Activated T-cell treated with anti-CD3 and anti-CD28 coated beads, Interleukin-2, amount 50 U/mL, for 4 hours (primary cell): ENCODE results near the gene SNRPD3. TPM values are rescaled to one million over a fixed set of nuclear protein-coding genes. Genes with fewer than 3 reads are reported as not detected.
"Not testable (repeated sequence)": the region's sequence is repeated elsewhere in the genome, so short reads cannot be mapped to it uniquely, and the experiment has no call there.

Source experiments
- ATAC-seq, 2 donors: fragments of 200-7000 bp; cut with Tn5 transposase; one replicate each; pipeline ENCODE4 v1.10.0; 2021
- DNase-seq: peaks from one replicate; pipeline ENCODE4 v3.0.0-alpha.2; 2020
- H3K27me3 Mint-ChIP-seq: one replicate; pipeline ENCODE4 v1.8.0; 2021; ENCODE audit warnings: low read depth, mixed read lengths
- H3K36me3 Mint-ChIP-seq: one replicate; pipeline ENCODE4 v1.8.0; 2022; ENCODE audit warnings: mixed read lengths; ENCODE audit not compliant: insufficient read depth
- H3K4me1 Mint-ChIP-seq: one replicate; pipeline ENCODE4 v1.8.0; 2021; ENCODE audit warnings: low read depth, mixed read lengths
- H3K4me3 Mint-ChIP-seq: one replicate; pipeline ENCODE4 v1.8.0; 2021; ENCODE audit warnings: mild to moderate bottlenecking, moderate library complexity, mixed read lengths
- H3K9me3 Mint-ChIP-seq: one replicate; pipeline ENCODE4 v1.8.0; 2021; ENCODE audit warnings: mixed read lengths
- total RNA-seq, 3 donors: library from RNA; stranded (reverse); gene quantifications; one replicate each; pipeline ENCODE4 v1.2.1, GENCODE V29; 2021

Gene SNRPD3
- total RNA-seq, 3 donors from 2014 or later, result 182 to 212 (median 210) TPM

DNA sequence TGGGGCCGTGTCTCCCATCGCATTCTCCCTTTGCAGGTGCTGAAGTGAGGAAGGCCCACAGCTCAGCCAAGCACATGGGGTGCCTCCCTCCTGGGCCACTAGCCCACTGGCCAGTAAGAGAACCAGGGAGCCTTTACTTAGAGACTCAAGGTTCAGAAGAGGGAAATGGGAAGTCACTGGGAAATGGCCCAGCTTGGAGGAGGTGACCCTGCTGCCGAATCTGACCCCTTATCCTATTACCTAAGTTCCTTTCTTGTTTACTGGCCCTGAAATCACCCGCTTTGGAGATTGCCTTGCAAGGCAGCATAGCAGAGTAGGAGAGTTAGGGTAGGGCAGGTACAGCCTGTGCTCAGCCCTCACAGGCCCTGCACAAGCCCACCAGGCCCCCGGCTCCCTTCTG is 36.3 kb upstream of the SNRPD3 start:
- H3K4me1 Mint-ChIP-seq, result peaks cover 2% of the 10 kb centered on the region
- no peaks in the 10 kb centered on the region for H3K27me3 Mint-ChIP-seq
- H3K4me3 Mint-ChIP-seq, result no peak overlapping the region
- H3K9me3 Mint-ChIP-seq, result no peaks in the 10 kb centered on the region
- H3K36me3 Mint-ChIP-seq, result no peaks in the 10 kb centered on the region
- no peak for DNase-seq
- no peak for ATAC-seq

DNA sequence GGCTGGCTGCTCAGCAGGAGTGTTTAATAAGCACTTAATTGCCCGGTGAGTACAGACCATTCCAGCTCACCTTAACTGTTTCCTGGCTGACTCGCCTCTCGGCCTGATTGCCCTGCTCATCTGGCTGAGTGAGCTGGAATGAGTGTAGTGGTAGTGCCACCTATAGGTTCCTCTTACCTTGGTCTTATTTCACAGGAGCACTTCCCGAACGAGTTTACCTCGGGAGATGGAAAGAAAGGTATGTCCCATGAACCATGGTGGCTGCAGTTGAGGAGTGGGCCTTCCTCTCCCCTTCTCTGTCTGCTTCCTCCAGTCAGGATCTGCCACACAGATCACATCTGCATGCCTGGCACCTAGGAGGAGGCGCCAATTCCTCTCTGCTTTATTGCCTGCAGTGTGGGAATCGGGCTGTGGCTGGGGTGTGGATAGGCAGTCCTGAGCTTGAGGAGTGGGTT is 34.0 kb upstream of the SNRPD3 start:
- Mint-ChIP-seq H3K9me3 (no peaks in the 10 kb centered on the region), H3K4me3 (no peak overlapping the region), H3K27me3 (no peaks in the 10 kb centered on the region), H3K36me3 (no peaks in the 10 kb centered on the region), H3K4me1 (peaks cover 8% of the 10 kb centered on the region)
- ATAC-seq, result peak; percentile 57 to 64
- peak; percentile 14 for DNase-seq

GRCh38 chr22:24523873-24524272 is 31.9 kb upstream of the SNRPD3 start:
- no peak for ATAC-seq
- peaks cover 8% of the 10 kb centered on the region for H3K4me1 Mint-ChIP-seq
- DNase-seq, result no peak
- H3K9me3 Mint-ChIP-seq, result no peaks in the 10 kb centered on the region
- no peak overlapping the region for H3K4me3 Mint-ChIP-seq
- no peaks in the 10 kb centered on the region for H3K27me3 Mint-ChIP-seq
- H3K36me3 Mint-ChIP-seq, result no peaks in the 10 kb centered on the region

DNA sequence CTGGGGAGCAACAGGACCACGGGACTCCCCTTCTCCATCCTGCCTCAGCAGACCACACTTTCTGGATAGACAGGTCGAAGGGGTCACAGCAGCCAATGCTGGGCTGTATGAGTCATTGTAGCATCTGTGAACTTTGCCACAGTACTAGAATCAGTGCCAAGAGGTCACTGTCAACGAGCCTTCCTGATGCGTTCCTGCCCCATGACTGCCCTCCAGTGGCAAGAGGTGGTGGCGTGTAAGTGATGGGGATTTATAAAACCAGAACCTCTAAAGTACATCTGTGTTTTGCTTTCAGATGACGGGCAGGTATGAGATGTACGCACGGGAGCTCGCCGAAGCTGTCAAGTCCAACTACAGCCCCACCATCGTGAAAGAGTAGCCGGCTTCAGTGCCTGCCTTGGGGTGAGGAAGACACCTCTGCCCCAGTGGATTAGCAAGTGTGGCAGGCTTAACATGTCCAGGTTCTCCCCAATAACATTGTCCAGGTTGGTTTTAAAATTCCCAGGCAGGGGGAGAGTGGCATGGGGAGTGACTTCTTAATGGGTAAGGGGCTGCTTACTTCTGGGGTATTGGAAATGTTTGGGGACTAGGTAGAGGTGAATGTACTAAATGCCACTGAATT is 30.3 kb upstream of the SNRPD3 start:
- H3K4me3 Mint-ChIP-seq, result no peak overlapping the region
- no peaks in the 10 kb centered on the region for H3K27me3 Mint-ChIP-seq
- H3K4me1 Mint-ChIP-seq, result peaks cover 8% of the 10 kb centered on the region
- no peaks in the 10 kb centered on the region for H3K36me3 Mint-ChIP-seq
- no peaks in the 10 kb centered on the region for H3K9me3 Mint-ChIP-seq
- DNase-seq (peak; percentile 74), ATAC-seq (peak; percentile 91 to 93)

DNA sequence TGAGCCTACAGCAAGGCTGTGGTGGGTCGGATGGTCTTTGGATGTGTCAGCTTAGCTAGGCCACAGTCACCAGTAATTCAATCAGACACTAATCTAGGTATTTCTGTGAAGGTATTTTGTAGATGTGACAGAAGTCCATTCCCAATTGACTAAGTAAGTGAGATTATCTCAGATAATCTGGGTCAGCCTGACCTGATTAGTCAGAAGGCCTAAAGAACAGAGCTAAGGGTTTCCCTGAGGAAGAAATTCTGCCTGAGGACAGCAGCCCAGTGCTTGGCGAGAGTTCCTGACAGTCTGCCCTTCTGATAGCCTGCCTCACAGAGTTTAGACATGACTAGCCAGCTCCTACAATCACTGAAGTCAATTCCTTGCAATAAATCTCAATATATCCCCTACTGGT is 29.6 kb upstream of the SNRPD3 start:
- H3K9me3 Mint-ChIP-seq, result no peaks in the 10 kb centered on the region
- no peaks in the 10 kb centered on the region for H3K27me3 Mint-ChIP-seq
- DNase-seq, result no peak
- peaks cover 8% of the 10 kb centered on the region for H3K4me1 Mint-ChIP-seq
- no peak for ATAC-seq
- no peaks in the 10 kb centered on the region for H3K36me3 Mint-ChIP-seq
- no peak overlapping the region for H3K4me3 Mint-ChIP-seq

- DNase-seq, result no peak
- H3K4me3 Mint-ChIP-seq, result no peak overlapping the region
- ATAC-seq, result no peak
- H3K9me3 Mint-ChIP-seq, result no peaks in the 10 kb centered on the region
- no peaks in the 10 kb centered on the region for H3K36me3 Mint-ChIP-seq
- H3K4me1 Mint-ChIP-seq, result peaks cover 5% of the 10 kb centered on the region
- H3K27me3 Mint-ChIP-seq, result no peaks in the 10 kb centered on the region
Observed at GRCh38 chr22:24529898-24530297, 25.9 kb upstream of the SNRPD3 start.

- ATAC-seq, H3K27me3 Mint-ChIP-seq, H3K4me3 Mint-ChIP-seq, H3K4me1 Mint-ChIP-seq, DNase-seq, H3K36me3 Mint-ChIP-seq, H3K9me3 Mint-ChIP-seq: not testable (repeated sequence)
Observed at GRCh38 chr22:24530968-24531367, 24.8 kb upstream of the SNRPD3 start.

DNA sequence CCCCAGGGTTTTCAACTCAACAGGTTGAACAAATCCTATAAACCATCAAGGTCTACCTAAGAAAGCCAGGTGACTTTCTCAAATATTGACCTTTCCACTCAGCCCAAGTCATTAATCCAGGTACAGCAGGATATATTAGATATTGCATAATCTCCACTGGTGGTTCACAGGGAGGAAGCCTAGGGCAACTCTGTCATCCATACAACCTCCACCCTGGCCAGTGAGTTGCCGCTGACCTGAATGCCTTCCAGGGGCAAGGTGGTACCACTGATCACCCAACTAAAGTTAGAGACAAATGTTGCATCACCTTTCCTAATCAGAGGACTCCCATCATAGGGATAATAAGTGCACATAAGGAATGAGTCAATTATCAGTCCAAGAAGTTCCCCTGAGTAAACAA is 23.7 kb upstream of the SNRPD3 start:
- ATAC-seq (no peak), DNase-seq (no peak)
- Mint-ChIP-seq H3K9me3 (no peaks in the 10 kb centered on the region), H3K36me3 (peaks cover 2% of the 10 kb centered on the region), H3K27me3 (no peaks in the 10 kb centered on the region), H3K4me3 (no peak overlapping the region), H3K4me1 (no peaks in the 10 kb centered on the region)

- Mint-ChIP-seq H3K9me3 (no peaks in the 10 kb centered on the region), H3K4me3 (no peak overlapping the region), H3K4me1 (no peaks in the 10 kb centered on the region), H3K27me3 (no peaks in the 10 kb centered on the region), H3K36me3 (peaks cover 5% of the 10 kb centered on the region)
- DNase-seq, result no peak
- no peak for ATAC-seq
Observed at GRCh38 chr22:24535348-24535747, 20.5 kb upstream of the SNRPD3 start.

- Mint-ChIP-seq H3K36me3 (peaks cover 7% of the 10 kb centered on the region), H3K27me3 (no peaks in the 10 kb centered on the region), H3K9me3 (no peaks in the 10 kb centered on the region), H3K4me3 (no peak overlapping the region), H3K4me1 (no peaks in the 10 kb centered on the region)
- ATAC-seq, result no peak
- no peak for DNase-seq
Observed at GRCh38 chr22:24536089-24536488, 19.7 kb upstream of the SNRPD3 start.

- H3K36me3 Mint-ChIP-seq, result peaks cover 11% of the 10 kb centered on the region
- H3K27me3 Mint-ChIP-seq, result no peaks in the 10 kb centered on the region
- DNase-seq, result no peak
- no peaks in the 10 kb centered on the region for H3K9me3 Mint-ChIP-seq
- no peak overlapping the region for H3K4me3 Mint-ChIP-seq
- H3K4me1 Mint-ChIP-seq, result no peaks in the 10 kb centered on the region
- ATAC-seq, result no peak
Observed at GRCh38 chr22:24540470-24540869, 15.3 kb upstream of the SNRPD3 start.

DNA sequence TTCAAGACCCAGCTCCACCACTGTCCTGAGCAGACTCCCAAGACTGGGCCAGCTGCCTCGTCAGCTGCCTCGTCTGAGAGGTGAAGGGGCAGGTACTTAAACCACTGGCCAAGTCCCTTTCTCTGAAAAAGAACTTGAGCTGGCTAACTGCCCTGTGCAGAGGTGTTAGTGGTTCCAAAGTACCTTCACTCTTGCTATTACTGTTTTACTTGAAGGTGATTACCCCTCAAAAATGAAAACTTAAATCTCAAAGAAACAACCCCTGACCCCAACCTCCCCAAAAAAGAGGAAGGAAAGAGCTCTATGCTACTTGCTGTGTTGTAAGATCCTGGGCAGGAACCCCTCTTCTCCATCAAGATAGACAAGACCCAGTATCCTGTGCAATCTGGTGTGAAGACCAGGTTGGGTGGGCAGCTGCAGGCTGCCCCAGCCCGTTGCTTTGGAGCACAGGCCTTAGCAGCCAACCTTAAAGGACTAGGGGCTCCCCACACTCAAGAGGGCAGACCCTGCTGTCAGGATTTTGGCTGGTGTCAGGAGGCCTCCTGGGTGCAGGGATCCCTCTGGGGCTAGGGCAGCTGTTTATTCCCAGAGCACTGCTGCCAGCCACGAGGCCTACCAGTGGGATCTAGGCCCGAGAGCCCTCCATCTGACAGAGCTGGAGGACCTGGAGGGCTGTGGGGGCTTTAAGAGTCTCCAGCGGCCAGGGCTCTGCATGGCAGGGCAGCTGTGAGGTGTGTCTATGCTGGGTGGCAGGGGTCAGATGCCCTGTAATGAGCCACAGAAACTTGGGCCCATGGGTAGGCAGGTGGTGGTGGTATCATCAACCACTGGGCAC is 13.9 kb upstream of the SNRPD3 start:
- no peak for ATAC-seq
- Mint-ChIP-seq H3K9me3 (no peaks in the 10 kb centered on the region), H3K36me3 (peaks cover 13% of the 10 kb centered on the region), H3K4me3 (no peak overlapping the region), H3K4me1 (no peaks in the 10 kb centered on the region), H3K27me3 (no peaks in the 10 kb centered on the region)
- no peak for DNase-seq

DNA sequence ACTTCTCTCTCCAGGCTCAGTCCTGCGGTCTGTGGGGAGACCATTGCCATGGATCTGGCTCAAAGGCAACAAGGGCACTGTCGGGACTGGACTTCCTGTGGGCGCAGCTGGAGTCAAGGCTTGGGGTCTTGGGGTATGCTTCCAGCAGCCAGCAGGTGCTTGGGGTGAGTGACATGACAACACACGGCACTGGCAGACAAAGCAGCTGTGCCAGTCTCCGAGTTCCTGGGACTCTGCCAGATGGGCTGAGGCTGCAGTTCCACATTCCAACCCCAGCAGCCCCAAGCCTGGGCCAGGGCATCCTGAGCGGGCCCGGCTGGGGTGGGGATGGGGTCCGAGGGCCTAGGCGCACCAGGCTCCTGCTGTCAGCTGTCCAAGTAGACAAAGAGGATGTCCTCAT is 13.2 kb upstream of the SNRPD3 start:
- Mint-ChIP-seq H3K36me3 (peaks cover 19% of the 10 kb centered on the region), H3K4me3 (no peak overlapping the region), H3K4me1 (no peaks in the 10 kb centered on the region), H3K9me3 (no peaks in the 10 kb centered on the region), H3K27me3 (no peaks in the 10 kb centered on the region)
- no peak for ATAC-seq
- DNase-seq, result no peak

GRCh38 chr22:24543185-24543601 is 12.6 kb upstream of the SNRPD3 start:
- DNase-seq (no peak), ATAC-seq (no peak)
- H3K36me3 Mint-ChIP-seq, result peaks cover 25% of the 10 kb centered on the region
- H3K4me3 Mint-ChIP-seq, result no peak overlapping the region
- H3K9me3 Mint-ChIP-seq, result no peaks in the 10 kb centered on the region
- H3K27me3 Mint-ChIP-seq, result no peaks in the 10 kb centered on the region
- no peaks in the 10 kb centered on the region for H3K4me1 Mint-ChIP-seq

- Mint-ChIP-seq H3K9me3 (no peaks in the 10 kb centered on the region), H3K36me3 (peaks cover 28% of the 10 kb centered on the region), H3K27me3 (no peaks in the 10 kb centered on the region), H3K4me1 (no peaks in the 10 kb centered on the region), H3K4me3 (no peak overlapping the region)
- DNase-seq, result no peak
- ATAC-seq, result no peak
Observed at GRCh38 chr22:24543679-24544243, 12.0 kb upstream of the SNRPD3 start.
